LNCAP (cell line): ENCODE results near the gene OMD.

ENCODE experiments used
- CTCF ChIP-seq: fragments of 450-650 bp; IDR thresholded peaks from 2 replicates; pipeline ENCODE4 v1.5.1; 2017; ENCODE audit warnings: mild to moderate bottlenecking

Gene OMD

GRCh38 chr9:92397853-92398252 is 26.4 kb downstream of the OMD start:
- TF ChIP-seq CTCF = no peak

GRCh38 chr9:92395617-92396016 is 28.7 kb downstream of the OMD start:
- no peak for TF ChIP-seq CTCF

GRCh38 chr9:92393686-92394085 is 30.6 kb downstream of the OMD start:
- TF ChIP-seq CTCF = no peak

- TF ChIP-seq CTCF = no peak
These were observed 31.6 kb downstream of the OMD start for GRCh38 chr9:92392690-92393089.

- no peak for TF ChIP-seq CTCF
These were observed 38.3 kb downstream of the OMD start for GRCh38 chr9:92385953-92386352.

- no peak for TF ChIP-seq CTCF
These were observed 38.8 kb downstream of the OMD start for GRCh38 chr9:92385477-92385876.

- TF ChIP-seq CTCF = no peak
These were observed 39.3 kb downstream of the OMD start for GRCh38 chr9:92385001-92385400.

GRCh38 chr9:92384375-92384774 is 39.9 kb downstream of the OMD start:
- TF ChIP-seq CTCF = no peak
